Activated T-helper 1 cell treated with Interleukin-2 at 50 U/mL for 16 hours (primary cell): ENCODE results near the gene KLHL35.

Source experiments
- DNase-seq: peaks from one replicate; pipeline ENCODE4 v3.0.0-alpha.2; 2020; ENCODE audit warnings: low read depth

Gene KLHL35

GRCh38 chr11:75440960-75441803 is 8.2 kb upstream of the KLHL35 start:
- no peak for DNase-seq

- DNase-seq, result no peak
Measured at GRCh38 chr11:75439495-75440120, 6.6 kb upstream of the KLHL35 start.

- no peak for DNase-seq
Measured at GRCh38 chr11:75439026-75439425, 6.0 kb upstream of the KLHL35 start.

DNA sequence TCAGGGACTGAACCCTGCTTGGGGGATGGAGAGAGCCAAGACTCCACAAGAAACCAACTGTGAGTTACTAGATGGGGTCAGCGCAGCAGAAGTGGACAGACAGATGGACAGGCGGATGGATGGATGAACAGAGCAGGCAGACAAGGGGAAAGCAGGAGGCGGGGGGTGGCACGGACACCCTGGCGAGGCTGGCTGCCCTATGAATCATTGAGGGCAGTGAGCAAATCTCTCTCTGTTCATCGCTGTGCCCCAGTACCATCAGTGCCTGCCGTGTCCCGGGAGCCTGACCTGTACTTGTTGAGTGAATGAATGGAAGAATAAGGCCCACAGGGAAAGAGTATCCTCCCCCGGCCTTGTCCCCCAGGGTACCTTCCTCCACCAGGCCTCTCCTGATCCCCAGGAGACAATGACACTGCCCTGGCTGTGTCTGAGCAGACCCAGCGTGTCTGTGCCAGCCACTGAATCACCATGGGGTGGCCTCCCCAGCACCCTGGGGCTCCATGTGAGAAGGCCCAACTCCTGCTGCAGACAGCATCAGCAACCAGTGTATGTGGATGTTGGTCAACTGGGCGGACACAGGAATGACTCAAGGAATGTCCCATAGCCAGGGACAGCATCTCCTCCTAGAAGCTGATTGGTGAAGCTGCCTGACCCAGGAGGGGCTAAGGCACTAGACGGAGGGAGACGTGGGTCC is 5.1 kb upstream of the KLHL35 start:
- no peak for DNase-seq

DNA sequence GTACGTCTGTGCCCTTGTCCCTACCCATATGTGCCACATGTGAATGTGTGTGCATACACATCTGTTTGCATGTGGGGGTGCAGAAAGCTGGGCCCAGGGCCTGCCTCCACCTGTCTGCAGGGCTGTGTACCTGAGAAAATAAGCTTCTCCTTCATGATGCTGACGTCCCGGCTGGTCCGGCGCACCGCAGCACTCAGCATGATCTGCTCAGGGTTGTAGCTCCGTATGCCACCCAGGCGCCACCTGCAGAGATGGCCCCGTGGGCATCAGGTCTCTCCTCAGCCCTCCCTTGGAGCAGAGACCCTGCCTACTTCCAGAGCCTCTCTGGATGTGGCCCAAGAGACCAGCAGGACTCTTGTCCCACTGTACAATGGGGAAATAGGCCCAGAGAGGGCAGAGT is 3.8 kb upstream of the KLHL35 start:
- no peak for DNase-seq

- DNase-seq, result no peak
Measured at GRCh38 chr11:75435571-75435925, 2.5 kb upstream of the KLHL35 start.

DNA sequence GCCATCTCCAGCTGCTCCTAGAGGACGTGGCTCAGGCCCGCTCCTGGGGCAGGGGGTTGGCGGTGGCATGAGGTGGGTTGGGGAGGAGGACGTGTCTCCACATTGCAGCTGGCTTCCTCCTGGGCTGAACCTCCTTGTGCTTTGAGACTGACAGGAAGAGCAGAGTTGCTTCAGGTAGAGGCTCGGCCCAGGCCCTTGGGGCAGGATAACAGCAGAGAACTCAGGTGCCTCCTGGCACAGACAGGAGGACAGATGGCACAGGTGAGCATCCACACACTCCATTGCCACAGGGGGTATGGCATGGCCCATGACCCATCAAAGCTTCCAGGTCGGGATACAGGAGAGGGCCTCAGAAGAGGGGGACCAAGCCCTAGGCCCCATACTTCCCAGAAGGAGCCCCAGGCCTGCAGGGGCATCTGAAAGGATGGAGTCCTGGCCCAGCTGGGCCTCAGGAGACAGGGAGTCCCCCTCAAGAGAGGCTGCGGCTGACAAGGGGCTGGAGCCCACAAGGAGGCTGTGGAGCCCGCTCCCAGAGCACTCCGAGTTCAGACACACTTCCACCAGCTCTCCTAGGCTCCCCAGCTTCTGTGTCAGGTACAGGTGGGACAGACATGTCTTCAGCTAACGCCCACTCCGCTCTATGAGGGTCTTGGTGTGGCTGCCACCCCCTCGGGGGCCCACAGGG is 2.0 kb upstream of the KLHL35 start:
- DNase-seq, result no peak

- no peak for DNase-seq
Measured at GRCh38 chr11:75434051-75434450, 1.0 kb upstream of the KLHL35 start.

DNA sequence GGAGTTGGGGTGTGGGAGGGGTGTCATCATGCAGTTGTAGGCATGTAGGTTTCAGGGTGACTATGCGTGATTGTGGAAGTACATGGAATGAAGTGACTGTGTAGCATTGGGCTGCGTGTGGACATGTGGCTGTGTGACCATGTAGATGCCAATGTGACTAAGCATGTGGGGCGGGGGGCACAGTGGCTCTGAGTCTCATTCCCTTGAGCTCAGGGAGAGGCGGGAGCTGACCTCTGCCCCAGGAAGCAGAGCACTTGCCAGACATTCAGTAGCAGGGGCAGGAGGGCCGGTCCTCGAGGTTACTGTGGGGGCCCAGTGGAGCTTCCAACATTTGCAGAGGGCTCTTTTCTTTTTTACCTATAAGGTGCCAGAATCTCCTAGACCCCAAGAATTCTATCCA is 440 bp upstream of the KLHL35 start:
- no peak for DNase-seq

GRCh38 chr11:75431533-75432525 is 1.2 kb downstream of the KLHL35 start:
- no peak for DNase-seq

- DNase-seq, result no peak
Measured at GRCh38 chr11:75430714-75431532, 2.1 kb downstream of the KLHL35 start.

- peak; percentile 40 for DNase-seq
Measured at GRCh38 chr11:75429902-75430713, 2.9 kb downstream of the KLHL35 start.

DNA sequence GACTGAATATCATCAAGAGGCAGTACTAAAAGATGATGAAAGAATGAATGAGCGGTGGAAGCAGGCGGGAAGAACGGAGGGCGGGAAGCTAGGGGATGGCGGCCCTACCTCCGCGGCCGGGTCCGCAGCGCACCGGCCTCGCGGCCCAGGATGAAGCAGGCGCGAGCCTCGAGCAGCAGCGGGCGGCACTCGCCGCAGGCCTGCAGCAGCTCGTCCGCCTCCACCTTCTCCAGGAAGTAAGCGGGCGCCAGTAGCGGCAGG is 3.4 kb downstream of the KLHL35 start:
- DNase-seq, result no peak

- no peak for DNase-seq
Measured at GRCh38 chr11:75428989-75429640, 3.9 kb downstream of the KLHL35 start.

DNA sequence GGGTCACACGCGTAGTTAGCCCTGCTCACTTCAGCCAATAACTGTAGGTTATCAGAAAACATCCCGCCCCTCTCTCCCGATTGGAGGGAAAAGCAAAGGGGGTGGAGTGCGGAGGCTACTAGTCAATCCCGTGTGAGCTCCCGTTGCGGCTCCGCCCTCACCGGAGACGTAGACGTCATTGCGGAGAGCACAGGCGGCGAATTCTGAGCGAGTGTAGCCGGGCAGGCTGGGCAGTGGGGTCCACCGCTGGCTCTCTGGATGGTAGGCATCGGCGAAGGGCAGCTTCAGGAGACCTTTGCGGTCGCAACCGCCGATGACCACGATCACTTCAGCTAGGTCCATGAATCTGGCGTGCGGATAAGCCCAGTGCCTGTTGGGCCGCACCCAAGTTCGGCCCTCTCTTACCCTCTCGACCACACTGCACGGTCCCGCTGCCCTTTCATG is 4.7 kb downstream of the KLHL35 start:
- peak; percentile 22 for DNase-seq

GRCh38 chr11:75427181-75427580 is 5.8 kb downstream of the KLHL35 start:
- DNase-seq, result no peak

DNA sequence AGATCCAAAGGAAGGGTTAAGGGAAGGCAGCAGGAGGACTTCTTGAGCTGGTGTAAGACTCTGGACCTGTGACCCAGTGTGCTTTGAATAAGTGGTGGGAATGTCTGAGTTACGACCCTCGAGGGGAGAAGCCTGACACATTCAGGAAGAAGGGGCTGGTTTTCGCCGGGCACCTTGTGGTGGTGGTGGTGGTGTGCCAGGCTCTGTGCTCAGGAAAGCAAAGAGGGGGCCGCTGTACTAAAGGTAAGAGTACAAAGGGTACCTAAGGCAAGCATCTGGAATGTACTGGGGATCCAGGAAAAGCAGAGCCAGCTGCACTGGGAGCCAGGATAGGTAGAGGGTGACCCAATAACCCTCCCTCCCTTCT is 6.3 kb downstream of the KLHL35 start:
- no peak for DNase-seq

GRCh38 chr11:75425422-75425821 is 7.6 kb downstream of the KLHL35 start:
- DNase-seq, result no peak

DNA sequence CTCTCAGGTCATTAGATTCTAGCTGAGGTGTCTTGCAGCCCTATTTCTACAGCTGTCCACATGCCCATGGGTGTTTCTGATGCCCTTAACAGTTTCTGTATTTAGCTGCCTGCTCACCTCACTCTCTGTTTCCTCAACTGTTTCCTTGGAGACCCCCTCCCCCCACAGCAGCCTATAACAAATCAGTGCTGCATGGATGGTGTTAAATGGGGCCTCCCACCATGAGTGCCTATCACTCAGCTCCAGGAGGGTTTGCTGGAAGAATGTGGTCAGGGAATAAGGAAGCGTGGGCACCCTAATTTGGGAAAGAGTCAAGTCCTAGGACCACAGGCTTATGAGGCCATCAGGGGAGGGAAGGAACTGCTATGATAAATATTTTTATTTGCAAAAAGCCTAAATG is 8.6 kb downstream of the KLHL35 start:
- DNase-seq, result no peak
